Left lung (tissue), 10 donors: ENCODE measurements around the gene CER1. TPM values are rescaled to one million over a fixed set of nuclear protein-coding genes. Genes with fewer than 3 reads are reported as not detected.

ENCODE experiments used
- ATAC-seq: fragments of 200-7000 bp; cut with Tn5 transposase; one replicate; pipeline ENCODE4 v1.9.1; 2020; ENCODE audit warnings: moderate library complexity
- DNase-seq, 4 donors: peaks; one replicate each; pipeline ENCODE4 v3.0.0-alpha.2; 2013 to 2020
- H3K27ac ChIP-seq, 2 donors: fragments of 200-600 bp; sonication (generic) in 1 of 2; one replicate each; pipeline versions ENCODE4 v1.5.0 to v1.8.0; 2020 to 2021
- H3K27me3 ChIP-seq, 2 donors: fragments of 200-600 bp; sonication (generic) in 1 of 2; one replicate each; pipeline versions ENCODE4 v1.5.0 to v1.8.0; 2020 to 2021
- H3K36me3 ChIP-seq, 2 donors: fragments of 200-600 bp; sonication (generic) in 1 of 2; one replicate each; pipeline versions ENCODE4 v1.5.0 to v1.8.0; 2020 to 2021
- H3K4me1 ChIP-seq, 2 donors: fragments of 200-600 bp; one replicate each; pipeline ENCODE4 v1.8.0; 2021
- H3K4me3 ChIP-seq, 2 donors: fragments of 200-600 bp; sonication (generic) in 1 of 2; one replicate each; pipeline versions ENCODE4 v1.5.0 to v1.8.0; 2020 to 2021; ENCODE audit warnings: mild to moderate bottlenecking in 1 of 2
- H3K9me3 ChIP-seq, 2 donors: fragments of 200-600 bp; sonication (generic) in 1 of 2; one replicate each; pipeline versions ENCODE4 v1.5.0 to v1.8.0; 2020 to 2021
- intact Hi-C, 2 donors: fragments of 100-400 bp; cut with DNase I; formaldehyde crosslinking; loops; one replicate each; pipeline versions ENCODE4 v1.11.2 to v1.14.2; 2022
- polyA plus RNA-seq, 6 donors: library from polyadenylated mRNA; unstranded; fragments of 120-200 nt; gene quantifications; one replicate each; pipeline ENCODE4 v1.2.1, GENCODE V29; 2013; ENCODE audit not compliant: insufficient read length in 6 of 6
- total RNA-seq, 2 donors: library from RNA; stranded (reverse); fragmentation: NEBNext Ultra II Directional; extraction: Animal tissue kit (Norgen Biotek cat#: 25700); gene quantifications; one replicate each; pipeline ENCODE4 v1.2.1, GENCODE V29; 2021
- TF ChIP-seq, protein P1 (sequence below), 2 donors: fragments of 200-600 bp; sonication (generic) in 1 of 2; IDR thresholded peaks; one replicate each; pipeline versions ENCODE4 v1.5.0 to v1.8.0; 2021; ENCODE audit warnings: antibody characterized with exemption in 2 of 2
- donor health status: DM: no; HTN: yes; CAD: no.
- donor health status: DM: no; HTN: no; CAD: no.

Gene CER1
- total and polyA plus RNA-seq, 8 donors, result 0.22 to 0.65 (median 0.37) TPM; not detected in 2

- Histone ChIP-seq H3K4me1 (no peaks in the 10 kb centered on the region), H3K9me3 (no peaks in the 10 kb centered on the region), H3K36me3 (no peaks in the 10 kb centered on the region), H3K4me3 (no peak overlapping the region), H3K27ac (no peak overlapping the region), H3K27me3 (no peaks in the 10 kb centered on the region)
- no peak for ATAC-seq
- no peak for DNase-seq
- intact Hi-C loops, result no loop called here
- TF ChIP-seq, protein P1, sequence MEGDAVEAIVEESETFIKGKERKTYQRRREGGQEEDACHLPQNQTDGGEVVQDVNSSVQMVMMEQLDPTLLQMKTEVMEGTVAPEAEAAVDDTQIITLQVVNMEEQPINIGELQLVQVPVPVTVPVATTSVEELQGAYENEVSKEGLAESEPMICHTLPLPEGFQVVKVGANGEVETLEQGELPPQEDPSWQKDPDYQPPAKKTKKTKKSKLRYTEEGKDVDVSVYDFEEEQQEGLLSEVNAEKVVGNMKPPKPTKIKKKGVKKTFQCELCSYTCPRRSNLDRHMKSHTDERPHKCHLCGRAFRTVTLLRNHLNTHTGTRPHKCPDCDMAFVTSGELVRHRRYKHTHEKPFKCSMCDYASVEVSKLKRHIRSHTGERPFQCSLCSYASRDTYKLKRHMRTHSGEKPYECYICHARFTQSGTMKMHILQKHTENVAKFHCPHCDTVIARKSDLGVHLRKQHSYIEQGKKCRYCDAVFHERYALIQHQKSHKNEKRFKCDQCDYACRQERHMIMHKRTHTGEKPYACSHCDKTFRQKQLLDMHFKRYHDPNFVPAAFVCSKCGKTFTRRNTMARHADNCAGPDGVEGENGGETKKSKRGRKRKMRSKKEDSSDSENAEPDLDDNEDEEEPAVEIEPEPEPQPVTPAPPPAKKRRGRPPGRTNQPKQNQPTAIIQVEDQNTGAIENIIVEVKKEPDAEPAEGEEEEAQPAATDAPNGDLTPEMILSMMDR (IDR thresholded peaks at IDR 0.05), result no peak
Measured at GRCh38 chr9:14746626-14747025, 24.1 kb upstream of the CER1 start.

DNA sequence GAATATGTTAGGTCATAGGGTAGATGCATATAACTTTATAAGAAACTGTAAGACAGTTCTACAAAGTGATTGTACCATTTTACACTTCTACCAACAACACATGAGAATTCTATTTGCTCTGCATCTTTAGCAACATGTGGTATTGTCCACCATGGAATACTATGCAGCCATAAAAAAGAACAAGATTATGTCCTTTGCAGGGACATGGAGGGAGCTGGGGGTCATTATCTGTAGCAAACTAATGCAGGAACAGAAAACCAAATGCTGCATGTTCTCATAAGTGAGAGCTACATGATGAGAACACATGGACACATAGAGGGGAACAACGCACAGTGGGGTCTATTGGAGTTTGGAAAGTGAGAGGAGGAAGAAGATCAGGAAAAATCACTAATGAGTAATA is 22.2 kb upstream of the CER1 start:
- intact Hi-C loops, result no loop called here
- Histone ChIP-seq H3K27me3 (no peaks in the 10 kb centered on the region), H3K36me3 (no peaks in the 10 kb centered on the region), H3K9me3 (no peaks in the 10 kb centered on the region), H3K4me1 (no peaks in the 10 kb centered on the region), H3K27ac (no peak overlapping the region), H3K4me3 (no peak overlapping the region)
- ATAC-seq (no peak), DNase-seq (no peak)
- TF ChIP-seq, protein P1 (IDR thresholded peaks at IDR 0.05), result no peak

GRCh38 chr9:14741369-14741768 is 18.8 kb upstream of the CER1 start:
- Histone ChIP-seq H3K27me3 (no peaks in the 10 kb centered on the region), H3K27ac (no peak overlapping the region), H3K4me3 (no peak overlapping the region), H3K36me3 (no peaks in the 10 kb centered on the region), H3K4me1 (no peaks in the 10 kb centered on the region), H3K9me3 (no peaks in the 10 kb centered on the region)
- ATAC-seq (no peak), DNase-seq (no peak)
- intact Hi-C loops, result no loop called here
- TF ChIP-seq, protein P1 (IDR thresholded peaks at IDR 0.05), result no peak

DNA sequence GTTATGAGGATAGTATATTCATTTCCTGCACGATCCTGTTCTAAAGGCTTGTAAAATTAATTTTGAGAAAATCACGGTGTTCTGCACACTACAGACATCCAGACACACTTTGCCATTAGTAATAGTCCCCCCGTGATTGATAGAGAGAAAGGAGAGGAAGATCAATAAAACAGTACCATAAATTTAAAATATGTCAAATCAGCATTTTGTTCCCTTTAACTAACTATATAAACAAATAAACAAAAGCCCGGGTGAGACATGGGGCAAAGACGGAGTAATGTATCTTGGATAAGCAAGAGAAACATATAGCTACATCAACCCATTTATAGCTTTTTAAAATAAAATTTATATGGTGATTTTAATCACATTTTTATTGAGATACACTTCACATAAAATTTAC is 10.6 kb upstream of the CER1 start:
- ATAC-seq (no peak), DNase-seq (no peak)
- Histone ChIP-seq H3K36me3 (no peaks in the 10 kb centered on the region), H3K27ac (no peak overlapping the region), H3K4me1 (no peaks in the 10 kb centered on the region), H3K9me3 (no peaks in the 10 kb centered on the region), H3K4me3 (no peak overlapping the region), H3K27me3 (no peaks in the 10 kb centered on the region)
- intact Hi-C loops, result no loop called here
- TF ChIP-seq, protein P1 (IDR thresholded peaks at IDR 0.05), result no peak

- Histone ChIP-seq H3K9me3 (no peaks in the 10 kb centered on the region), H3K4me1 (no peaks in the 10 kb centered on the region), H3K36me3 (no peaks in the 10 kb centered on the region), H3K27ac (no peak overlapping the region), H3K27me3 (no peaks in the 10 kb centered on the region), H3K4me3 (no peak overlapping the region)
- DNase-seq, result no peak
- intact Hi-C loops, result no loop called here
- TF ChIP-seq, protein P1 (IDR thresholded peaks at IDR 0.05), result no peak
- no peak for ATAC-seq
Measured at GRCh38 chr9:14731294-14731981, 8.9 kb upstream of the CER1 start.
